Skeletal muscle tissue (tissue), 4 donors: ENCODE data around the gene GALNT9. TPM values are rescaled to one million over a fixed set of nuclear protein-coding genes. Genes with fewer than 3 reads are reported as not detected.

Source experiments
- H3K27ac ChIP-seq: one replicate; pipeline ENCODE4 v1.7.0; 2013; ENCODE audit warnings: mild to moderate bottlenecking, low read depth, low read length, inconsistent platforms
- H3K27me3 ChIP-seq, 3 donors: one replicate each; pipeline ENCODE4 v1.7.0; 2013; ENCODE audit warnings: low read length in 3 of 3; ENCODE audit not compliant: control insufficient read depth in 3 of 3, insufficient read depth in 3 of 3
- H3K36me3 ChIP-seq, 3 donors: one replicate each; pipeline ENCODE4 v1.7.0; 2013; ENCODE audit warnings: low read length in 3 of 3; ENCODE audit not compliant: control insufficient read depth in 3 of 3, insufficient read depth in 3 of 3
- H3K4me1 ChIP-seq, 3 donors: one replicate each; pipeline ENCODE4 v1.7.0; 2013; ENCODE audit warnings: low read length in 3 of 3, mild to moderate bottlenecking in 3 of 3; ENCODE audit not compliant: control insufficient read depth in 3 of 3, insufficient read depth in 3 of 3
- H3K4me3 ChIP-seq, 3 donors: one replicate each; pipeline ENCODE4 v1.7.0; 2013; ENCODE audit warnings: low read length in 3 of 3
- H3K9ac ChIP-seq, 3 donors: one replicate each; pipeline ENCODE4 v1.7.0; 2013; ENCODE audit warnings: low read length in 3 of 3, mild to moderate bottlenecking in 3 of 3, moderate library complexity in 2 of 3, low read depth in 1 of 3
- H3K9me3 ChIP-seq, 3 donors: one replicate each; pipeline ENCODE4 v1.7.0; 2013; ENCODE audit warnings: low read length in 3 of 3; ENCODE audit not compliant: control insufficient read depth in 3 of 3
- total RNA-seq: library from RNA; depleted of rRNA; stranded (reverse); fragments of >200 nt; gene quantifications from one replicate; pipeline ENCODE4 v1.2.3, GENCODE V29; 2014
- donor health status: Osteomylitis.

The GALNT9 gene
- total RNA-seq, 1 donor from 2014 or later: 0.52 TPM

DNA sequence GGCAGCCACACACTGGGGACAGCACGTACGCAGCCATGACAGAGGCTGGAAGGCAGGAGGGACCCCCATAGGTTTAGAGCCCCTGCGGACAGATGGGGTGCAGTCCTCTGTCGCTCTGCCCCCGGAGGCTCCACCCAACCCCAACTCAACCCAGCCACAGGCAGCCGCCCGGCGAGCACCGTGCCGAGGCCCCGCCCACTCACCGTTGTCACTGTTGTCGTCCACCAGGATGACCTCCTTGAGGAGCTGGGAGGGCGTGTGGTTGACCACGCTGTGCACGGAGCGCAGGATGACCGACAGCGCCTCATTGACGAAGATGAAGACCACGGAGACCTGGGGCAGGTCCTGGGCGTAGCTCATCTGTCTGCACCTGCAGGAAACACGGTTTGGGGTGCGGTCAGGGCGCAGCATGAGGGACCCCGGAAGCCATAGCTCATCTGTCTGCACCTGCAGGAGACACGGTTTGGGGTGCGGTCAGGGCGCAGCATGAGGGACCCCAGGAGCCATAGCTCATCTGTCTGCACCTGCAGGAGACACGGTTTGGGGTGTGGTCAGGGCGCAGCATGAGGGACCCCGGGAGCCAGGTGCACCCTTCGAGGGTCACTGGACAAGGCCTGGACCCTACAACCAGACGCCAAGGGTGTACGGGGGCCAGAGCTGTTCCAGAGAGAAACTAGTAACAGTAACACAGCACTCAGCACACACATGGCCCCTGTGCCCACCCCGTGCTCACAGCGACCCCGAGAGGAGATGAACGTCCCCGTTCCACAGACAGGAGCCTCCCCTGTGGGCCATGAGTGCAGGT is 66.9 kb downstream of the GALNT9 start:
- Histone ChIP-seq H3K4me3 (no peak overlapping the region), H3K27me3 (peaks cover 30 to 68% (median 67%) of the 10 kb centered on the region in 3 donors), H3K9me3 (no peaks in the 10 kb centered on the region), H3K27ac (no peak overlapping the region), H3K4me1 (no peaks in the 10 kb centered on the region), H3K36me3 (no peaks in the 10 kb centered on the region), H3K9ac (no peak overlapping the region)

- Histone ChIP-seq H3K27ac (no peak overlapping the region), H3K4me3 (no peak overlapping the region), H3K9me3 (no peaks in the 10 kb centered on the region), H3K36me3 (no peaks in the 10 kb centered on the region), H3K9ac (no peak overlapping the region), H3K4me1 (no peaks in the 10 kb centered on the region), H3K27me3 (peaks cover 21 to 64% (median 60%) of the 10 kb centered on the region in 3 donors)
Measured at GRCh38 chr12:132261328-132262138, 67.9 kb downstream of the GALNT9 start.

- no peak overlapping the region for H3K27ac ChIP-seq
- peaks cover 13 to 61% (median 52%) of the 10 kb centered on the region in 3 donors for H3K27me3 ChIP-seq
- H3K9me3 ChIP-seq: no peaks in the 10 kb centered on the region
- H3K4me3 ChIP-seq: no peak overlapping the region
- no peaks in the 10 kb centered on the region for H3K4me1 ChIP-seq
- H3K36me3 ChIP-seq: no peaks in the 10 kb centered on the region
- H3K9ac ChIP-seq: no peak overlapping the region
Measured at GRCh38 chr12:132260721-132261120, 68.7 kb downstream of the GALNT9 start.

- Histone ChIP-seq H3K27ac (no peak overlapping the region), H3K4me1 (no peaks in the 10 kb centered on the region), H3K36me3 (no peaks in the 10 kb centered on the region), H3K4me3 (no peak overlapping the region), H3K27me3 (peaks cover 12 to 58% (median 47%) of the 10 kb centered on the region in 3 donors), H3K9me3 (no peaks in the 10 kb centered on the region), H3K9ac (no peak overlapping the region)
Measured at GRCh38 chr12:132259872-132260695, 69.3 kb downstream of the GALNT9 start.

GRCh38 chr12:132259364-132259871 is 70.0 kb downstream of the GALNT9 start:
- no peaks in the 10 kb centered on the region for H3K4me1 ChIP-seq
- no peak overlapping the region for H3K4me3 ChIP-seq
- H3K36me3 ChIP-seq: no peaks in the 10 kb centered on the region
- H3K27ac ChIP-seq: no peak overlapping the region
- peaks cover 8 to 52% (median 47%) of the 10 kb centered on the region in 3 donors for H3K27me3 ChIP-seq
- H3K9ac ChIP-seq: no peak overlapping the region
- no peaks in the 10 kb centered on the region for H3K9me3 ChIP-seq

- Histone ChIP-seq H3K36me3 (no peaks in the 10 kb centered on the region), H3K4me1 (no peaks in the 10 kb centered on the region), H3K9ac (no peak overlapping the region), H3K27ac (no peak overlapping the region), H3K4me3 (no peak overlapping the region), H3K27me3 (peaks cover 8 to 43% (median 42%) of the 10 kb centered on the region in 3 donors), H3K9me3 (no peaks in the 10 kb centered on the region)
Measured at GRCh38 chr12:132258543-132258942, 70.8 kb downstream of the GALNT9 start.

DNA sequence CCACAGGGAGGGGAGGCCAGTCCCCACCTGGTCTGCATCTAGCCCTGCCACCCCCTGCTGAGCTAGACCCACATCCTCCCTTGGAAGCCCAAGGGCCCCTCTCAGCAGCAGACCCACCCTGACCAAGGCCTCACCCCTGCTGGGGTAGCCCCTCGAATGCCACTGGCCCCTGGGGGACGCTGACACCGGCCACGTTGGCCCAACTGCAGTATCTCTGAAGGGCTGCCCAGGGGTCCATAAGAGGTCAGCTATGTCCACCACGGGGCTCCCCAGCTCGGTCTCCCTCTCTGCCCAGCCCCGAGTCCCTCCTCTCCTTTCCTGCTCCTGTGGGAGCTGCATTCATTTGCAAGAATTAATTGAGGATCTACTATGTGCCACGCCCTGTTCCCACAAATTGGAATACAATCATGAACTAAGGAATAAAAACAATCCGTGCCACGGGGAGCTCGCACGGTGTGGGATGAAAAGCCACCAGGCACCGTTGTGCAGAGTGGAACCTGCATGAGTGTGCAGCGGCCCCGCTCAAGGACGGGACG is 71.4 kb downstream of the GALNT9 start:
- H3K27me3 ChIP-seq: peaks cover 8 to 42% (median 38%) of the 10 kb centered on the region in 3 donors
- H3K4me1 ChIP-seq: no peaks in the 10 kb centered on the region
- no peak overlapping the region for H3K4me3 ChIP-seq
- no peaks in the 10 kb centered on the region for H3K36me3 ChIP-seq
- no peak overlapping the region for H3K9ac ChIP-seq
- H3K27ac ChIP-seq: no peak overlapping the region
- no peaks in the 10 kb centered on the region for H3K9me3 ChIP-seq

GRCh38 chr12:132257206-132257954 is 72.0 kb downstream of the GALNT9 start:
- Histone ChIP-seq H3K9me3 (no peaks in the 10 kb centered on the region), H3K9ac (no peak overlapping the region), H3K4me3 (no peak overlapping the region), H3K4me1 (no peaks in the 10 kb centered on the region), H3K27ac (no peak overlapping the region), H3K36me3 (no peaks in the 10 kb centered on the region), H3K27me3 (peaks cover 8 to 36% (median 32%) of the 10 kb centered on the region in 3 donors)

DNA sequence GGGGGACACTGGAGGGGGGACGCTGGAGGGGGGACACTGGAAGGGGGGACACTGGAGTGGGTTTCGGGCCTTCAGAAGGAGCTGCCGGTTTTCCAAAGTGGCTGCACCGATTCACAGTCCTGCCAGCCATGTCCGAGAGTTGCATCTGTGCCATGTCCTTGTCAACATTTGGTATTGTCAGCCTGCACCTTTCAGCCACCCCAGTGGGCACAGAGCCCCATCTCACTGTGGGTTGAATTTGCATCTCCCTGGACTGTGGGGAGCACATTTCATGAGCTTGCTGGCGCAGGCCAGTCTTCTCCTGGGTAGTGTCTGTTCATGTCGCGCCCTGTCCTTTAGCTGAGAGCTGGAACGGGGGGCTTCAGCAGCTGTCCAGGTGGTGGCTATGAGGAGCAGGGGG is 72.7 kb downstream of the GALNT9 start:
- Histone ChIP-seq H3K4me1 (no peaks in the 10 kb centered on the region), H3K9me3 (no peaks in the 10 kb centered on the region), H3K27me3 (peaks cover 14 to 32% (median 32%) of the 10 kb centered on the region in 3 donors), H3K4me3 (no peak overlapping the region), H3K36me3 (no peaks in the 10 kb centered on the region), H3K27ac (no peak overlapping the region), H3K9ac (no peak overlapping the region)
